OCI-LY7 (cell line): ENCODE measurements around the gene MAML1. TPM values are rescaled to one million over a fixed set of nuclear protein-coding genes. Genes with fewer than 3 reads are reported as not detected.

Experiments
- BruUV-seq: library from RNA; stranded (reverse); fragments of 400-500 nt; replicated peaks from 2 replicates; lab custom pipeline; 2021; lab: Mats Ljungman, UMichigan
- CTCF ChIA-PET: fragments of 300-600 bp; sonication (Branson Sonifier 250); formaldehyde crosslinking; loops from one replicate; lab custom pipeline; 2022; ENCODE audit warnings: antibody characterized with exemption; ENCODE audit not compliant: unreplicated experiment; lab: Charles Lee
- POLR2A ChIA-PET: fragments of 300-600 bp; sonication (Branson Sonifier 250); formaldehyde crosslinking; loops from one replicate; lab custom pipeline; 2022; ENCODE audit warnings: antibody characterized with exemption; lab: Charles Lee
- DNase-seq: peaks from one replicate; pipeline ENCODE4 v3.0.0-alpha.2; 2015; ENCODE audit warnings: low spot score
- H2AFZ ChIP-seq: fragments of 200-600 bp; sonication (generic), shearing (Covaris generic); 2 replicates; pipeline ENCODE4 v1.6.1; 2014; ENCODE audit warnings: mild to moderate bottlenecking, antibody characterized with exemption, low read length, moderate library complexity
- H3K27ac ChIP-seq: fragments of 200-600 bp; sonication (generic); 2 replicates; pipeline ENCODE4 v1.5.1; 2014; ENCODE audit warnings: mixed run types, low read depth, mild to moderate bottlenecking, moderate library complexity, low read length, inconsistent platforms; ENCODE audit not compliant: poor library complexity, severe bottlenecking
- H3K36me3 ChIP-seq: fragments of 200-600 bp; sonication (generic); 2 replicates; pipeline ENCODE4 v1.6.1; 2014; ENCODE audit warnings: mild to moderate bottlenecking, antibody characterized with exemption, low read length, moderate library complexity, mixed read lengths; ENCODE audit not compliant: insufficient read depth
- H3K4me1 ChIP-seq: fragments of 200-600 bp; sonication (generic); 2 replicates; pipeline ENCODE4 v1.5.1; 2014; ENCODE audit warnings: mild to moderate bottlenecking, low read length; ENCODE audit not compliant: insufficient read depth, poor library complexity, severe bottlenecking
- H3K4me2 ChIP-seq: fragments of 200-600 bp; sonication (generic); 2 replicates; pipeline ENCODE4 v1.6.1; 2014; ENCODE audit warnings: mild to moderate bottlenecking, low read length
- H3K4me3 ChIP-seq: fragments of 200-600 bp; sonication (generic); 2 replicates; pipeline ENCODE4 v1.5.1; 2014; ENCODE audit warnings: mild to moderate bottlenecking, low read depth, low read length; ENCODE audit not compliant: poor library complexity, severe bottlenecking
- H3K79me2 ChIP-seq: fragments of 200-600 bp; sonication (generic); 2 replicates; pipeline ENCODE4 v1.6.1; 2016; ENCODE audit warnings: low read depth, mild to moderate bottlenecking, low read length, moderate library complexity, mixed read lengths; ENCODE audit not compliant: insufficient read depth
- H3K9me2 ChIP-seq: fragments of 200-600 bp; sonication (generic); 2 replicates; pipeline ENCODE4 v1.6.1; 2016; ENCODE audit warnings: mild to moderate bottlenecking, low read length, mixed read lengths; ENCODE audit not compliant: insufficient read depth
- H3K9me3 ChIP-seq: fragments of 200-600 bp; sonication (generic); 2 replicates; pipeline ENCODE4 v1.6.1; 2014; ENCODE audit warnings: mild to moderate bottlenecking, mixed run types, low read length, mixed read lengths
- H4K20me1 ChIP-seq: fragments of 200-600 bp; sonication (generic); 2 replicates; pipeline ENCODE4 v1.6.1; 2014; ENCODE audit warnings: mild to moderate bottlenecking, antibody characterized with exemption, low read length, moderate library complexity, mixed read lengths; ENCODE audit not compliant: insufficient read depth
- CTCF ChIP-seq: fragments of 200-600 bp; sonication (generic); conservative IDR thresholded peaks from 2 replicates; pipeline ENCODE4 v1.5.1; 2014; ENCODE audit warnings: mild to moderate bottlenecking, antibody characterized with exemption, low read length, moderate library complexity, mixed read lengths
- EZH2phosphoT487 ChIP-seq: fragments of 200-600 bp; sonication (generic); IDR thresholded peaks from 2 replicates; pipeline ENCODE4 v1.6.1; 2018; ENCODE audit warnings: low read depth, borderline replicate concordance, mild to moderate bottlenecking, mixed run types, antibody characterized with exemption, low read length, moderate library complexity, mixed read lengths
- intact Hi-C: fragments of 100-400 bp; cut with micrococcal nuclease; formaldehyde crosslinking; loops from one replicate; pipeline ENCODE4 v1.10.0; 2022; ENCODE audit not compliant: unreplicated experiment
- total RNA-seq, 2 experiments: library from RNA; depleted of rRNA in 1 of 2; stranded (reverse); fragments of >200 nt in 1 of 2; shearing (Covaris generic) in 1 of 2; gene quantifications; 2 replicates each; pipeline ENCODE4 v1.2.3, GENCODE V29; 2014 to 2022

Gene MAML1
- total RNA-seq, 2 experiments from 2014 or later: 17.0 to 27.4 TPM

GRCh38 chr5:179730356-179730755 lies 2.3 kb upstream of the MAML1 start:
- DNase-seq: no peak
- CTCF ChIA-PET: no interaction called here
- BruUV-seq: no TSS peak
- Histone ChIP-seq H3K79me2 (peaks cover 21% of the 10 kb centered on the region), H2AFZ (no peak overlapping the region), H3K36me3 (peaks cover 66% of the 10 kb centered on the region), H4K20me1 (no peaks in the 10 kb centered on the region), H3K4me1 (peaks cover 17% of the 10 kb centered on the region), H3K9me2 (no peaks in the 10 kb centered on the region), H3K4me3 (no peak overlapping the region), H3K4me2 (no peak overlapping the region), H3K9me3 (no peaks in the 10 kb centered on the region), H3K27ac (no peak overlapping the region)
- POLR2A ChIA-PET: interaction anchor here (0.6 to 0.8 kb wide), 2 partner anchors 24 to 84 kb away, joined by 3 to 5 read pairs; no protein-coding TSS in a partner anchor
- TF ChIP-seq EZH2phosphoT487 (no peak), CTCF (no peak)
- intact Hi-C loops: loop anchor here (5.0 kb wide), 1 partner anchor 77 kb away; the partner anchor contains the start of gene MGAT4B

GRCh38 chr5:179730852-179731251 lies 1.8 kb upstream of the MAML1 start:
- TF ChIP-seq CTCF (no peak), EZH2phosphoT487 (no peak)
- peaks cover 26% of the 10 kb centered on the region for H3K79me2 ChIP-seq
- ChIA-PET POLR2A (interaction anchor here (0.8 kb wide), 1 partner anchor 84 kb away, joined by 3 read pairs; no protein-coding TSS in a partner anchor), CTCF (no interaction called here)
- H3K9me3 ChIP-seq: no peaks in the 10 kb centered on the region
- no peak overlapping the region for H3K27ac ChIP-seq
- intact Hi-C loops: loop anchor here (5.0 kb wide), 1 partner anchor 76 kb away; the partner anchor contains the start of gene MGAT4B
- H3K4me2 ChIP-seq: no peak overlapping the region
- no peak overlapping the region for H2AFZ ChIP-seq
- no peaks in the 10 kb centered on the region for H3K9me2 ChIP-seq
- BruUV-seq: no TSS peak
- peaks cover 66% of the 10 kb centered on the region for H3K36me3 ChIP-seq
- no peak overlapping the region for H3K4me3 ChIP-seq
- peaks cover 17% of the 10 kb centered on the region for H3K4me1 ChIP-seq
- no peak for DNase-seq
- H4K20me1 ChIP-seq: no peaks in the 10 kb centered on the region

GRCh38 chr5:179731791-179732411 lies 721 bp upstream of the MAML1 start:
- Histone ChIP-seq H3K79me2 (peaks cover 36% of the 10 kb centered on the region), H3K9me2 (no peaks in the 10 kb centered on the region)
- DNase-seq: no peak

More at GRCh38 chr5:179731791-179732411, 721 bp upstream of the MAML1 start:
- Histone ChIP-seq H3K4me1 (peaks cover 17% of the 10 kb centered on the region), H3K4me2 (peak overlapping the region; percentile 70), H3K4me3 (peak overlapping the region; percentile 88), H2AFZ (peak overlapping the region; percentile 65; the same call in 1 of the 2 replicates), H3K9me3 (no peaks in the 10 kb centered on the region), H3K36me3 (peaks cover 64% of the 10 kb centered on the region), H3K27ac (peak overlapping the region; percentile 41), H4K20me1 (no peaks in the 10 kb centered on the region)
- TF ChIP-seq EZH2phosphoT487 (no peak), CTCF (no peak)
- ChIA-PET POLR2A (interaction anchor here (0.6 to 1.2 kb wide), 5 partner anchors 22 to 74 kb away, joined by 3 to 4 read pairs (median 3); no protein-coding TSS in a partner anchor), CTCF (no interaction called here)
- intact Hi-C loops: loop anchor here (1.0 to 5.0 kb wide), 4 partner anchors 34 to 109 kb away; partner anchors contain the start of genes CANX, HNRNPH1 and MGAT4B
- no TSS peak for BruUV-seq
